Lung (tissue), 12 donors: Measurements from ENCODE around the gene NPM1. TPM values are rescaled to one million over a fixed set of nuclear protein-coding genes. Genes with fewer than 3 reads are reported as not detected.

Source experiments
- ATAC-seq: fragments of 200-7000 bp; cut with Tn5 transposase; one replicate; pipeline ENCODE4 v1.9.1; 2020; ENCODE audit warnings: moderate number of reproducible peaks; ENCODE audit not compliant: insufficient read depth, low FRiP score
- DNase-seq, 3 donors: peaks; one replicate each; pipeline ENCODE4 v3.0.0-alpha.2; 2013 to 2017
- H3K27ac ChIP-seq, 2 donors: one replicate each; pipeline ENCODE4 v1.5.1; 2013; ENCODE audit warnings: mild to moderate bottlenecking in 2 of 2, moderate library complexity in 2 of 2, control low read depth in 1 of 2, inconsistent platforms in 1 of 2, low read depth in 1 of 2, low read length in 1 of 2
- H3K27me3 ChIP-seq, 3 donors: one replicate each; pipeline ENCODE4 v1.5.1; 2013; ENCODE audit warnings: low read length in 2 of 3; ENCODE audit not compliant: control insufficient read depth in 3 of 3, insufficient read depth in 3 of 3
- H3K36me3 ChIP-seq, 4 donors: one replicate each; pipeline ENCODE4 v1.5.1; 2013; ENCODE audit warnings: low read length in 4 of 4, mild to moderate bottlenecking in 1 of 4, moderate library complexity in 1 of 4; ENCODE audit not compliant: control insufficient read depth in 4 of 4, insufficient read depth in 4 of 4
- H3K4me1 ChIP-seq, 5 donors: one replicate each; pipeline ENCODE4 v1.5.1; 2013; ENCODE audit warnings: low read length in 5 of 5, mild to moderate bottlenecking in 2 of 5, moderate library complexity in 1 of 5; ENCODE audit not compliant: control insufficient read depth in 5 of 5, insufficient read depth in 5 of 5
- H3K4me3 ChIP-seq: one replicate; pipeline ENCODE4 v1.5.1; 2013; ENCODE audit warnings: mild to moderate bottlenecking, control low read depth, moderate library complexity
- H3K9ac ChIP-seq, 2 donors: one replicate each; pipeline ENCODE4 v1.5.1; 2013; ENCODE audit warnings: low read length in 2 of 2, control low read depth in 1 of 2; ENCODE audit not compliant: insufficient read depth in 1 of 2
- H3K9me3 ChIP-seq, 4 donors: one replicate each; pipeline ENCODE4 v1.5.1; 2013; ENCODE audit warnings: low read length in 3 of 4, mild to moderate bottlenecking in 1 of 4, moderate library complexity in 1 of 4; ENCODE audit not compliant: control insufficient read depth in 4 of 4, insufficient read depth in 3 of 4
- CTCF ChIP-seq: IDR thresholded peaks from 2 replicates; pipeline ENCODE4 v1.5.1; 2012; ENCODE audit warnings: mild to moderate bottlenecking; ENCODE audit errors: control extremely low read depth, extremely low read depth
- WGBS, 2 donors: extraction: QIAGEN DNeasy Blood & Tissue Kit; methylation state at CpG; one replicate each; pipeline ENCODE4 v1.1.7; 2013; 5-methylcytosine and 5-hydroxymethylcytosine counted together
- polyA plus RNA-seq, 2 donors: library from polyadenylated mRNA; stranded (reverse); fragments of 200-250 nt; gene quantifications; one replicate each; pipeline ENCODE4 v1.2.1, GENCODE V29; 2013
- total RNA-seq, 2 donors: library from RNA; depleted of rRNA in 1 of 2; stranded (reverse); fragments of >200 nt in 1 of 2; gene quantifications; one replicate each; pipeline ENCODE4 v1.2.1, GENCODE V29; 2014 to 2021
- donor health status: control.
- donor health status: control.
- donor health status: Bipolar disorder and iron deficiency.
- donor health status: healthy.
- donor health status: DM: yes; HTN: yes; CAD: no.

Gene NPM1
- total and polyA plus RNA-seq, 4 donors: 601 to 2,411 (median 1,455) TPM

GRCh38 chr5:171432583-171433351 is 45.1 kb downstream of the NPM1 start:
- DNase-seq: no peak
- H3K27ac ChIP-seq: no peak overlapping the region

GRCh38 chr5:171433352-171433698 is 45.7 kb downstream of the NPM1 start:
- Histone ChIP-seq H3K27me3 (no peaks in the 10 kb centered on the region), H3K9ac (no peak overlapping the region), H3K4me3 (no peak overlapping the region), H3K9me3 (no peaks in the 10 kb centered on the region), H3K27ac (no peak overlapping the region), H3K4me1 (peaks cover 0 to 8% (median 0%) of the 10 kb centered on the region in 5 donors), H3K36me3 (no peaks in the 10 kb centered on the region)
- ATAC-seq (no peak), DNase-seq (no peak)
- TF ChIP-seq CTCF: no peak
- 65 to 77% methylated on average over 6 of the region's 6 CpGs for WGBS, 2 donors

More at GRCh38 chr5:171432583-171433351, 45.1 kb downstream of the NPM1 start:
- Histone ChIP-seq H3K4me3 (no peak overlapping the region), H3K27me3 (no peaks in the 10 kb centered on the region), H3K36me3 (no peaks in the 10 kb centered on the region), H3K9me3 (no peaks in the 10 kb centered on the region), H3K4me1 (peaks cover 0 to 14% (median 0%) of the 10 kb centered on the region in 5 donors), H3K9ac (no peak overlapping the region)
- no peak for TF ChIP-seq CTCF
- 84 to 86% methylated on average over 16 of the region's 16 CpGs for WGBS, 2 donors
- no peak for ATAC-seq

GRCh38 chr5:171433982-171434676 is 46.5 kb downstream of the NPM1 start:
- no peak for TF ChIP-seq CTCF
- H3K9ac ChIP-seq: no peak overlapping the region
- no peak overlapping the region for H3K27ac ChIP-seq
- no peak for ATAC-seq
- H3K4me1 ChIP-seq: peaks cover 0 to 8% (median 0%) of the 10 kb centered on the region in 5 donors
- H3K27me3 ChIP-seq: no peaks in the 10 kb centered on the region
- DNase-seq: no peak
- no peaks in the 10 kb centered on the region for H3K9me3 ChIP-seq
- H3K4me3 ChIP-seq: no peak overlapping the region
- WGBS, 2 donors: 92 to 93% methylated on average over 5 of the region's 5 CpGs
- H3K36me3 ChIP-seq: no peaks in the 10 kb centered on the region
